GM12873 (cell line): Measurements from ENCODE around the gene SCO1.

Experiments
- TF ChIP-seq, protein P1 (sequence below): IDR thresholded peaks from 2 replicates; pipeline ENCODE4 v1.5.1; 2012; ENCODE audit warnings: low read depth, mild to moderate bottlenecking, moderate library complexity, low read length, control low read depth; ENCODE audit not compliant: insufficient read depth; ENCODE audit errors: missing control alignments

The SCO1 gene

DNA sequence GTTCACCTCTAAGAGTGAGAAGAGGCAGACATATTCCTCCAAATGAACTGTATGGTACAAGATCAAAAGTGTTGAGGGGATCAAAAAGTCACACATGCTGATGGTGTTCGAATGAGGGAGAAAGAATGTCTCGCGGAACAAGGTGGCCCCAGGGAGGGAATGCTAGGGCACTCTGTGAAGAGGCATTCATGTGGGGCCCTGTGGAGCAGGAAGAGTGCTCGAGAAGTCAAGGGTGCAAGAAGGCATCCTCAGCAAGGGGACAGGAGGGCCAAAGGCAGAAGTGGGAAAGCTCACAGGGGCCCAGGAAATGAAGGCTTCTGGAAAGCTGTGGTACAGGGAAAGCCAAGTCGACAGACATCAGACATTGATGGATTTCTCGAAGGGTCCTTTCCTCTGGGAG, 34.1 kb downstream of the SCO1 start:
- TF ChIP-seq, protein P1, sequence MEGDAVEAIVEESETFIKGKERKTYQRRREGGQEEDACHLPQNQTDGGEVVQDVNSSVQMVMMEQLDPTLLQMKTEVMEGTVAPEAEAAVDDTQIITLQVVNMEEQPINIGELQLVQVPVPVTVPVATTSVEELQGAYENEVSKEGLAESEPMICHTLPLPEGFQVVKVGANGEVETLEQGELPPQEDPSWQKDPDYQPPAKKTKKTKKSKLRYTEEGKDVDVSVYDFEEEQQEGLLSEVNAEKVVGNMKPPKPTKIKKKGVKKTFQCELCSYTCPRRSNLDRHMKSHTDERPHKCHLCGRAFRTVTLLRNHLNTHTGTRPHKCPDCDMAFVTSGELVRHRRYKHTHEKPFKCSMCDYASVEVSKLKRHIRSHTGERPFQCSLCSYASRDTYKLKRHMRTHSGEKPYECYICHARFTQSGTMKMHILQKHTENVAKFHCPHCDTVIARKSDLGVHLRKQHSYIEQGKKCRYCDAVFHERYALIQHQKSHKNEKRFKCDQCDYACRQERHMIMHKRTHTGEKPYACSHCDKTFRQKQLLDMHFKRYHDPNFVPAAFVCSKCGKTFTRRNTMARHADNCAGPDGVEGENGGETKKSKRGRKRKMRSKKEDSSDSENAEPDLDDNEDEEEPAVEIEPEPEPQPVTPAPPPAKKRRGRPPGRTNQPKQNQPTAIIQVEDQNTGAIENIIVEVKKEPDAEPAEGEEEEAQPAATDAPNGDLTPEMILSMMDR, result no peak

DNA sequence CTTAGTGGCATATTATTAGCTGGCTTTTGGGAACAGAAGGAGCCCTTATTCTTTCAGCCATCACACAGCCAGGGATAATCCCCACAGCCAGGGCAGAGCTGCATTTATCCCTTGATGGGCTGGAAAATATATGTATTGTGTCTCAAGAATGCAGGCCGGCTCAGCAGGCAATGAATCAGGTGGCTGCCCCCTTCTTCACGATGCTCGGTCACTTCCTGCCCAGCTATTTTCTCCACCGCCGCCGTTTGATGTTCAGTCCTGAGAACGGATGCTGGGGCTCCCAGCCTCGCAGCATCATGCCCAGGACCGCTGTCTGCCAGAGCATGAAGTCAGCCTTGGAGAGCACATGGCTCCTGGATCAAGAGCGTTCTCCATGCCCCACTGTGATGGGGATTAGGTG, 35.9 kb downstream of the SCO1 start:
- TF ChIP-seq, protein P1, result no peak

DNA sequence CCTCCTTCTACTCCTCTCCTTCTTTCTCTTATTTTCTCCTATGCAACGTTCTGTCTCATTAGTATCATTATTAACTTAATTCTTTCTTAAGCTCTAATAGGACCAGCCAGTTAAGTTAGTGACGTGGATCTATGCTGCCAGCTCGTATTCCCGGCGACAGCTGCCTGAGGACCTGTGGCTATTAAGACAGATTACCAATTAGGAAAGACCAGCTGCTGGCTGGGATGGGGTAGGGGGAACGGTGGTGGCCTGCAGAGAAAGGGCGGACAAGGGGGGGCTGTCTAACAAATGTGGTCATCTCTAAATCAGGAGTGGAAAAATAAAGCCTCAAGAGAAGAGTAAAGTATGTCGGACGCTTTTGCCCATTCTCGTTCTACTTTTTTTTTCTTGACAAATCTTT, 39.5 kb downstream of the SCO1 start:
- TF ChIP-seq, protein P1, result no peak

DNA sequence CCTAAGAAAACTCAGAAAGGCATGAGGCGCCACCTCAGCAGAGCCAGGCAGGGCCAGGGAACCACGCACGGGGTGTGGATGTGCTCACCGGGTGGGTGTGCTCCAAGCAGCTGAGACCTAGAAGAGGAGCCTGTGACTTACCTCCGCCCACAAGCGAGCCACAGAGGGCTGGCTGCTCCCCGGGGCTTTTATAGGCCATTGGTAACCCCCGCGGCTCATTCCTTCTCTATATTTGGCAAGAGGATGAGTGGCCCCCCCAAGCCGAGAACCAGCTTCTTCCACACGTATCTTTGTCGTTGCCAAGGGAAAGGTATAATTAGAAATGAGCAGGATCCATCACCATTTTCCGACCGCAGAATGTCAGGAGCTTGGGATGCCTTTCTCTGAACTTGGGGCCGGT, 40.2 kb downstream of the SCO1 start, which contains the start of gene MYH3:
Gene MYH3 (minus strand): TSS at position 162 of the 400 bp plus-strand sequence. CDS start 2,245 bp downstream, outside the sequence.
- TF ChIP-seq, protein P1, result no peak

DNA sequence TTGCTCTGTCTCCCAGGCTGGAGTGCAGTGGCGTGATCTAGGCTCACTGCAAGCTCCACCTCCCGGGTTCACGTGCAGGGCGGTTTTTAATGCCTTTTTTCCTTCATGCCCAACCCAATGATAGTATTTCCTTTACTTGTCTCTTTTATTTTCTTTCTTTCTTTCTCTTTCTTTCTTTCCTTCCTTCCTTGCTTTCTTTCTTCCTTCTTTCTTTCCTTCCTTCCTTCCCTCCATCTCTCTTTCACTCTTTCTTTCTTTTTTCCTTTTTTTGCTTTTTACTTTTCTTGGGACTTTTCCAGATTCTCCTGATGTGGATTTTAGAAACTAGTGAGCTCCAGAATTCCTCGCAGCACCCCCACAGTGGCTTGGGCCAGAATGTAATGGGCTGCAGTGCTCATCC, 43.3 kb downstream of the SCO1 start:
- TF ChIP-seq, protein P1, result no peak

DNA sequence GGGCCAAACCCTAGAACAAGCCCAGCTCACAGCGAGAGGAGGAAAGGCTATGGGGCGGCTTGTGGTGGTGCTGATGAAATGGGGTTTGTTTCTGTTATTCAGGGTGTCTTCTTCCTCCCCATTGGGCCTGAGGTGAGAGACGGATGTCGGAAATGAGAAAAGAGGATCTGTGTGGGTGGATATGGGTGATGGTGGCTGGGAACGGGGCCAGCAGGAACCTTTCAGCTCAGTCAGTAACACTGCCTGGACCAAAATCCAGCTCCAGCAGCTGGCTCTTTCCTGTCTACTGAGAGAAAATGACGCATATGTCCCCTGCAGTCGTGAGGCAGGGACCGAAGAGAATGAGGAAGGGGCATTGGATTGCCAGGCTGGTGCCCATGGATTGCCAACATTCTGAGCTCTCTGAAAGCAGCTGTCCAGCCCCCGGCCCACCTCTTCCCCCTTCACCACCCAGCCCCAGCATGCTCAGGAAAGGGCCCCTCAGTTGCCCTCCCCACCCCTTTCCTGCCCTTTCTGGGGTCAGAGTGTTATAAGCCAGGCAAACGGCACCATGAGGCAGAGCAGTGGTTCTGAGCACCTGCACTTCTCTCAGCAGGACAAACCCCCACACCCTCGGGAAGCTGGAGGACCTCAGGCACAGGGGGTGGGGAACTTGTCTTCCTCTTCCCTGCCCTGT, 44.2 kb downstream of the SCO1 start:
- TF ChIP-seq, protein P1, result no peak

DNA sequence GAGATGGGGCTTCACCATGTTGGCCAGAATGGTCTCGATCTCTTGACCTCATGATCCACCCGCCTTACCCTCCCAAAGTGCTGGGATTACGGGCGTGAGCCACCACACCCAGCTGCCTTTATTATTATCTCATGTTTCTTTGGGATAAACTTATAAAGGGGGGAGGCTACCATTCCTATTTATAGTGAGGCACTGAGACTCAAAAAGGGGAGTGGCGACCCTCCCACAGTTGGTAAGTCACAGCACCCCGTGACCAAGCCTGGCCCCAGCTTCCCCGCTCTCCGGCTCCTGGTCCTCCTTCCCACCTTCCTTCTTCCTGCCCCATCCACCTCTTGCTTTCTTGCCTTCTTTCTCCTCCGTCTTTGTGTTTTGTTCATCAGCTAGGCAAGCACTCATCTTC, 45.4 kb downstream of the SCO1 start:
- TF ChIP-seq, protein P1, result no peak
